ENCODE measurements around the gene PHLPP1. TPM values are rescaled to one million over a fixed set of nuclear protein-coding genes. Genes with fewer than 3 reads are reported as not detected.

Gene PHLPP1
- total RNA-seq, 2 experiments from 2014 or later: 9.0 to 12.4 TPM

DNA sequence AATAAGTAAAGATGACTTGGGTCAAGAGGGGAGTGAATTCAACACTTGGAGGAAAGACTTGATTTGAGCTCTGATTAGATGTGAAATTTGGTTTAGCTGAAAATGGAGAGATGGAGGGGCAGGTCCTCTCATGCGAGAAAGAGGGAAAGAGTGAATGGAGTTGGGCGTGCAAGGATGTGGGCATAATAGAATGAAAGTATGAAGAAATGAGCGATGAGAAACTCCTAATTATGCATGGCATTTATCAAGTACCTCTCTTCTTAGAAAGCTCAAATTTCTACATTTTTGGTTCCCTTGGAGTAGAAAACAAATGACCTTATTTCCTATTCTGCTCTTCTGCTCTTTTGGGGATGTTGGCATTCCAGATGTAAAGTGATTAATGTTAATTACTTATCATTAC lies 161.5 kb downstream of the PHLPP1 start:
- Histone ChIP-seq H3K9me3 (ENCODE audit: low read length) (no peaks in the 10 kb centered on the region), H2AFZ (ENCODE audit: low read length) (no peak overlapping the region), H3K4me2 (ENCODE audit: low read length) (no peak overlapping the region), H3K27ac (ENCODE audit: low read depth, low read length, poor library complexity, severe bottlenecking) (no peak overlapping the region), H3K9me2 (ENCODE audit: insufficient read depth, low read length) (no peaks in the 10 kb centered on the region), H3K4me3 (ENCODE audit: low read depth, low read length, poor library complexity, severe bottlenecking) (no peak overlapping the region), H3K4me1 (ENCODE audit: insufficient read depth, low read length, poor library complexity, severe bottlenecking) (no peaks in the 10 kb centered on the region), H4K20me1 (ENCODE audit: insufficient read depth, low read length) (no peaks in the 10 kb centered on the region), H3K36me3 (ENCODE audit: insufficient read depth, low read length) (no peaks in the 10 kb centered on the region), H3K79me2 (ENCODE audit: insufficient read depth, low read depth, low read length) (no peaks in the 10 kb centered on the region)
- TF ChIP-seq EZH2phosphoT487 (IDR thresholded peaks at IDR 0.05; ENCODE audit: borderline replicate concordance, low read depth, low read length): no peak
- TF ChIP-seq, protein P1, sequence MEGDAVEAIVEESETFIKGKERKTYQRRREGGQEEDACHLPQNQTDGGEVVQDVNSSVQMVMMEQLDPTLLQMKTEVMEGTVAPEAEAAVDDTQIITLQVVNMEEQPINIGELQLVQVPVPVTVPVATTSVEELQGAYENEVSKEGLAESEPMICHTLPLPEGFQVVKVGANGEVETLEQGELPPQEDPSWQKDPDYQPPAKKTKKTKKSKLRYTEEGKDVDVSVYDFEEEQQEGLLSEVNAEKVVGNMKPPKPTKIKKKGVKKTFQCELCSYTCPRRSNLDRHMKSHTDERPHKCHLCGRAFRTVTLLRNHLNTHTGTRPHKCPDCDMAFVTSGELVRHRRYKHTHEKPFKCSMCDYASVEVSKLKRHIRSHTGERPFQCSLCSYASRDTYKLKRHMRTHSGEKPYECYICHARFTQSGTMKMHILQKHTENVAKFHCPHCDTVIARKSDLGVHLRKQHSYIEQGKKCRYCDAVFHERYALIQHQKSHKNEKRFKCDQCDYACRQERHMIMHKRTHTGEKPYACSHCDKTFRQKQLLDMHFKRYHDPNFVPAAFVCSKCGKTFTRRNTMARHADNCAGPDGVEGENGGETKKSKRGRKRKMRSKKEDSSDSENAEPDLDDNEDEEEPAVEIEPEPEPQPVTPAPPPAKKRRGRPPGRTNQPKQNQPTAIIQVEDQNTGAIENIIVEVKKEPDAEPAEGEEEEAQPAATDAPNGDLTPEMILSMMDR (conservative IDR thresholded peaks at IDR 0.05; ENCODE audit: low read length): no peak
- POLR2A ChIA-PET: no interaction called here
- DNase-seq (ENCODE audit: low spot score): no peak
- intact Hi-C loops (cut with micrococcal nuclease; ENCODE audit: unreplicated experiment): no loop called here
- CTCF ChIA-PET (ENCODE audit: unreplicated experiment): no interaction called here
- no TSS peak for BruUV-seq (replicated peaks)

DNA sequence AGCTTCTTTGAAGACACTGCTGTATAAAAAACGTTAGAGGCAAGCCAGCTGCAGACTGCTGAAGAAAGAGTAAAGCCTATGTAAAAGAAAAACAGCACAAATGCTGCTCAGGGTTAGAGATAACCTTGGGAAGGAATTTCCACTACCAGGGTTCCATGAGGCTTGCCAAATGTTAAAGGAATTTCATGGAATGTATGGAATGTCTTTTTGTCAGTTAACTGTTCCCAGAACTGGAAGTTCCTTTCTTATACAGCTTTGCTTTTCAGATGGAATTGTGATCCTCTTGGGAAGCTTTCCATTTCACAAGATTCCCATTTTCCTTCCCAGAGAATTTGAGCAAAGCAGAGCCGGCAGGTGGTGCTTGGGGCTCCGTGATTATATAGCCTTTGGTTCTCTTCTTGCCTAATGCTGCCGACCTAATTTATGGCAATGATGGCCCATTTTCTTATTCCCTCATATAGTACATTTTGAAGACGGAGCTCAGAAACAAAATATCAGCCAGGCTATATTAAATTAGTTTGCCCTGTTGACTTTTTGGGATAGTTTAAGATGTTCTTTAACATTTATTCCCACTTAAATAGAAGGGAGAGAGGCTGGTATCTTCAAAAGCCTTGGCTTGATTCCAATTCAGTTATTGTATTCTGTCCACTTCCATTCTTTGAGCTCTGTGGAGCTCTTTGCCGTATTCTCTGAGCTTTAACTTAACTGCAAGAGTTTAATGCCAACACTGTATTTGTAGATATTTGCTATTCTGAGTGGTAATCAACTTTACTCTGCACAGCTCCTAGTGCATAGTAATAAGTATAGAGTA lies 162.3 kb downstream of the PHLPP1 start:
- H2AFZ ChIP-seq (ENCODE audit: low read length): no peak overlapping the region
- BruUV-seq (replicated peaks): no TSS peak

DNA sequence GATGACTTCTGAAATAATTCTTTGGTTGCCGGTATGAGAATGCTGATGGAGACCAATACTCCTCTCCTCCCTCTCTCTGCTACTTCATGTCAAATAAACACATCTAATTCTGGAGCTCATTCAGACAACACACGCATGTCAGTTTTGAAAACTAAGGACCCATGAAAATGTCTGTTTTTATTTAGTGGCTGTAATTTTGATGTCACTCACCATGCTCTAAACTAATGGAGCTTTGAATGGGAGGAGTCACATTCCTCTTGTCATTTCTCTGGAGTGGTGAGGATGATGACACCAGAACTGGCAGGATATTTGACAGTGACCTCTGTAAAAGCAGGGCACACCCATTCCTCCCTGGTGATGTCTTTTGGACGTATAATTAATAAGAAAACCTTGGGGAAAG lies 163.0 kb downstream of the PHLPP1 start:
- intact Hi-C loops (cut with micrococcal nuclease; ENCODE audit: unreplicated experiment): no loop called here
- Histone ChIP-seq H4K20me1 (ENCODE audit: insufficient read depth, low read length) (no peaks in the 10 kb centered on the region), H3K79me2 (ENCODE audit: insufficient read depth, low read depth, low read length) (no peaks in the 10 kb centered on the region), H3K4me2 (ENCODE audit: low read length) (no peak overlapping the region), H3K9me3 (ENCODE audit: low read length) (no peaks in the 10 kb centered on the region), H3K27ac (ENCODE audit: low read depth, low read length, poor library complexity, severe bottlenecking) (no peak overlapping the region), H3K9me2 (ENCODE audit: insufficient read depth, low read length) (no peaks in the 10 kb centered on the region), H3K4me3 (ENCODE audit: low read depth, low read length, poor library complexity, severe bottlenecking) (no peak overlapping the region), H2AFZ (ENCODE audit: low read length) (no peak overlapping the region), H3K4me1 (ENCODE audit: insufficient read depth, low read length, poor library complexity, severe bottlenecking) (no peaks in the 10 kb centered on the region), H3K36me3 (ENCODE audit: insufficient read depth, low read length) (no peaks in the 10 kb centered on the region)
- ChIA-PET POLR2A (no interaction called here), CTCF (ENCODE audit: unreplicated experiment) (no interaction called here)
- no TSS peak for BruUV-seq (replicated peaks)
- no peak for DNase-seq (ENCODE audit: low spot score)
- TF ChIP-seq, protein P1 (conservative IDR thresholded peaks at IDR 0.05; ENCODE audit: low read length): no peak
- no peak for TF ChIP-seq EZH2phosphoT487 (IDR thresholded peaks at IDR 0.05; ENCODE audit: borderline replicate concordance, low read depth, low read length)

More for the DNA sequence above, 162.3 kb downstream of the PHLPP1 start:
- no peaks in the 10 kb centered on the region for H4K20me1 ChIP-seq (ENCODE audit: insufficient read depth, low read length)
- CTCF ChIA-PET (ENCODE audit: unreplicated experiment): no interaction called here
- TF ChIP-seq, protein P1 (conservative IDR thresholded peaks at IDR 0.05; ENCODE audit: low read length): no peak
- TF ChIP-seq EZH2phosphoT487 (IDR thresholded peaks at IDR 0.05; ENCODE audit: borderline replicate concordance, low read depth, low read length): no peak
- H3K9me3 ChIP-seq (ENCODE audit: low read length): no peaks in the 10 kb centered on the region
- POLR2A ChIA-PET: no interaction called here
- no peaks in the 10 kb centered on the region for H3K36me3 ChIP-seq (ENCODE audit: insufficient read depth, low read length)
- no peaks in the 10 kb centered on the region for H3K4me1 ChIP-seq (ENCODE audit: insufficient read depth, low read length, poor library complexity, severe bottlenecking)
- no peak overlapping the region for H3K4me3 ChIP-seq (ENCODE audit: low read depth, low read length, poor library complexity, severe bottlenecking)
- DNase-seq (ENCODE audit: low spot score): no peak
- intact Hi-C loops (cut with micrococcal nuclease; ENCODE audit: unreplicated experiment): no loop called here
- no peak overlapping the region for H3K4me2 ChIP-seq (ENCODE audit: low read length)
- H3K27ac ChIP-seq (ENCODE audit: low read depth, low read length, poor library complexity, severe bottlenecking): no peak overlapping the region
- no peaks in the 10 kb centered on the region for H3K9me2 ChIP-seq (ENCODE audit: insufficient read depth, low read length)
- H3K79me2 ChIP-seq (ENCODE audit: insufficient read depth, low read depth, low read length): no peaks in the 10 kb centered on the region

All from OCI-LY7 (cell line).